ENCODE measurements around the gene CROCC2.

The CROCC2 gene

GRCh38 chr2:240933966-240934700 is 28.0 kb downstream of the CROCC2 start:
- no peak for DNase-seq (ENCODE audit: low read depth)
- H3K4me3 ChIP-seq (ENCODE audit: low read depth, low read length) = no peak overlapping the region
- TF ChIP-seq CTCF (IDR thresholded peaks at IDR 0.05; ENCODE audit: control insufficient read depth, extremely low read depth, insufficient read depth) = no peak

DNA sequence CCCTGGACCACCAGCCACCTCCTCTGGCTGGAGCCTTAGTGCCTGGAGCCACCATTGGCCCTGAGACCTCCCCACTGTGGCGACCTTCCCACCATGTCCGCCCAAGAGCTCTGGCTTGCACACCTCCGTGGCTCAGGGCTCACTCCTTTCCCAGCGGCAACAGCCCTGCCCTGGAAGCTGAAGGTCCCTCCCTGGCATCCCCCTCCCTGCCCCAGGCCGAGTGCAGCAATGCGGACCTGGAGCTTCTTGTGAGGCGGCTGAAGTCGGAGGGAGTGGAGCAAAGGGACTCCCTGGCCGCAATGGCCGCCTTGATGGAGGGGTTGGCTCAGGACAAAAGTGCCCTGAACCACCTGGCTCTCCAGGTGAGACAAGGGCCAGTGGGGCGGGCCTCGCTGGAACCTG is 28.6 kb downstream of the CROCC2 start:
- TF ChIP-seq CTCF (IDR thresholded peaks at IDR 0.05; ENCODE audit: control insufficient read depth, extremely low read depth, insufficient read depth) = no peak
- no peak overlapping the region for H3K4me3 ChIP-seq (ENCODE audit: low read depth, low read length)
- DNase-seq (ENCODE audit: low read depth) = no peak

GRCh38 chr2:240935103-240935876 is 29.2 kb downstream of the CROCC2 start:
- H3K4me3 ChIP-seq (ENCODE audit: low read depth, low read length) = no peak overlapping the region
- TF ChIP-seq CTCF (IDR thresholded peaks at IDR 0.05; ENCODE audit: control insufficient read depth, extremely low read depth, insufficient read depth) = no peak
- DNase-seq (ENCODE audit: low read depth) = no peak

GRCh38 chr2:240936106-240936505 is 30.0 kb downstream of the CROCC2 start:
- no peak for DNase-seq (ENCODE audit: low read depth)
- no peak for TF ChIP-seq CTCF (IDR thresholded peaks at IDR 0.05; ENCODE audit: control insufficient read depth, extremely low read depth, insufficient read depth)
- no peak overlapping the region for H3K4me3 ChIP-seq (ENCODE audit: low read depth, low read length)

GRCh38 chr2:240946046-240946445 is 39.9 kb downstream of the CROCC2 start:
- DNase-seq (ENCODE audit: low read depth) = no peak
- no peak for TF ChIP-seq CTCF (IDR thresholded peaks at IDR 0.05; ENCODE audit: control insufficient read depth, extremely low read depth, insufficient read depth)
- H3K4me3 ChIP-seq (ENCODE audit: low read depth, low read length) = no peak overlapping the region

- H3K4me3 ChIP-seq (ENCODE audit: low read depth, low read length) = no peak overlapping the region
- TF ChIP-seq CTCF (IDR thresholded peaks at IDR 0.05; ENCODE audit: control insufficient read depth, extremely low read depth, insufficient read depth) = no peak
- no peak for DNase-seq (ENCODE audit: low read depth)
Observed at GRCh38 chr2:240946654-240947053, 40.5 kb downstream of the CROCC2 start.

Measured in LNCaP clone FGC (cell line).